Ascending aorta (tissue), 2 donors: ENCODE results near the gene CAMKMT. TPM values are rescaled to one million over a fixed set of nuclear protein-coding genes. Genes with fewer than 3 reads are reported as not detected.

Experiments
- DNase-seq, 2 donors: peaks; one replicate each; pipeline ENCODE4 v3.0.0-alpha.2; 2019; ENCODE audit warnings: low spot score in 2 of 2
- H3K27ac ChIP-seq, 2 donors: fragments of 200-600 bp; sonication (generic); one replicate each; pipeline ENCODE4 v1.5.1; 2016 to 2017; ENCODE audit warnings: mild to moderate bottlenecking in 1 of 2
- H3K27me3 ChIP-seq: fragments of 200-600 bp; sonication (generic); one replicate; pipeline ENCODE4 v1.5.1; 2017
- H3K36me3 ChIP-seq, 2 donors: fragments of 200-600 bp; sonication (generic); one replicate each; pipeline ENCODE4 v1.5.1; 2016
- H3K4me1 ChIP-seq, 2 donors: fragments of 200-600 bp; sonication (generic); one replicate each; pipeline ENCODE4 v1.5.1; 2016 to 2017; ENCODE audit warnings: mild to moderate bottlenecking in 1 of 2
- H3K4me3 ChIP-seq, 2 donors: fragments of 200-600 bp; sonication (generic); one replicate each; pipeline ENCODE4 v1.5.1; 2016 to 2017; ENCODE audit warnings: mild to moderate bottlenecking in 1 of 2
- H3K9me3 ChIP-seq, 2 donors: fragments of 200-600 bp; sonication (generic); one replicate each; pipeline ENCODE4 v1.5.1; 2016
- intact Hi-C: fragments of 100-400 bp; cut with DNase I; formaldehyde crosslinking; loops from one replicate; pipeline ENCODE4 v1.15.1; 2023
- total RNA-seq: library from RNA; depleted of rRNA; stranded (reverse); fragments of >200 nt; gene quantifications from one replicate; pipeline ENCODE4 v1.1.0, GENCODE V29; 2016
- TF ChIP-seq, protein P1 (sequence below), 3 experiments: fragments of 200-600 bp in 2 of 3; fragments of 450-650 bp in 1 of 3; sonication (generic) in 2 of 3; IDR thresholded peaks; one replicate each; pipeline ENCODE4 v1.5.1; 2016 to 2019; ENCODE audit warnings: antibody characterized with exemption in 3 of 3, mild to moderate bottlenecking in 1 of 3, moderate library complexity in 1 of 3

CAMKMT gene
- total RNA-seq, 1 donor from 2014 or later: 5.1 TPM

DNA sequence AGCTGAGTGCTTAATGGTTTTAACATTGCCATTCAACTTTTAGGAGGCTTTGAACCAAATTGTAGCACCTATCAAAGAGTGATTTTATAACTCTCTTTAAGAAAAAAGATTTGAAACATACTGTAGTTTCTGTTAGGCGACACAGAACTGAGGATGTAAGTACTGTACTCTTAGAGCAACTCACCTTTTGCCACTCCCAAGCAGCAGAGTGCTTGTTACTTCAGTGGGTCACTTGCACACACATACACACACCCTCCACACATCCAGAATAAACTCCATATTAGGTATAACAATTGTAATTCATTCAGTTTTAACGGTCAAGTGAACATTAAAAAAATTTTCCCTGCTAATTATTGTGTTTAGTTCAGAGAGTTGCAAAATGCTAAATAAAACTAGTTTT is 118.3 kb downstream of the CAMKMT start:
- H3K27me3 ChIP-seq: no peaks in the 10 kb centered on the region
- H3K9me3 ChIP-seq: no peaks in the 10 kb centered on the region
- TF ChIP-seq, protein P1, sequence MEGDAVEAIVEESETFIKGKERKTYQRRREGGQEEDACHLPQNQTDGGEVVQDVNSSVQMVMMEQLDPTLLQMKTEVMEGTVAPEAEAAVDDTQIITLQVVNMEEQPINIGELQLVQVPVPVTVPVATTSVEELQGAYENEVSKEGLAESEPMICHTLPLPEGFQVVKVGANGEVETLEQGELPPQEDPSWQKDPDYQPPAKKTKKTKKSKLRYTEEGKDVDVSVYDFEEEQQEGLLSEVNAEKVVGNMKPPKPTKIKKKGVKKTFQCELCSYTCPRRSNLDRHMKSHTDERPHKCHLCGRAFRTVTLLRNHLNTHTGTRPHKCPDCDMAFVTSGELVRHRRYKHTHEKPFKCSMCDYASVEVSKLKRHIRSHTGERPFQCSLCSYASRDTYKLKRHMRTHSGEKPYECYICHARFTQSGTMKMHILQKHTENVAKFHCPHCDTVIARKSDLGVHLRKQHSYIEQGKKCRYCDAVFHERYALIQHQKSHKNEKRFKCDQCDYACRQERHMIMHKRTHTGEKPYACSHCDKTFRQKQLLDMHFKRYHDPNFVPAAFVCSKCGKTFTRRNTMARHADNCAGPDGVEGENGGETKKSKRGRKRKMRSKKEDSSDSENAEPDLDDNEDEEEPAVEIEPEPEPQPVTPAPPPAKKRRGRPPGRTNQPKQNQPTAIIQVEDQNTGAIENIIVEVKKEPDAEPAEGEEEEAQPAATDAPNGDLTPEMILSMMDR (IDR thresholded peaks at IDR 0.05): no peak
- H3K4me1 ChIP-seq: no peaks in the 10 kb centered on the region
- no peaks in the 10 kb centered on the region for H3K36me3 ChIP-seq
- intact Hi-C loops: no loop called here
- H3K27ac ChIP-seq: no peak overlapping the region
- no peak overlapping the region for H3K4me3 ChIP-seq
- DNase-seq: no peak

DNA sequence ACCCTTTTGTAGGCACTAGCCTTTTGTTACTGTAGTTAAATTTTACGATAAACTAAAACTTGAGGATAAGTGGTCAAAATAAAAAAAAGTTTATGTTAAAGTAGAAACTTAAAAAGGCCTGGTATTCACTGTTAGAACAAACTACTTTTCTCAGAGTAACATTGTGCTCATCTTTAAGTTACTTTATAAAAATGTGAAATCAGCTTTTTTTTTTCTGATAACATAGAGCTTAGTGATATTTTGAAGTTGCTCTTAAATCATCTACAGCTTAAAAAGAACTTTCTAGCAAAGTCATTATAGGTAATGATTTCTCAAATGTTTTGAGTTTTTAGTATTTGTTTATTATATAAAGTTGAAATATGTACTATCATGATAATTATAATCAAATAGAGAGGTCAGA is 125.3 kb downstream of the CAMKMT start:
- TF ChIP-seq, protein P1 (IDR thresholded peaks at IDR 0.05): no peak
- DNase-seq: no peak
- Histone ChIP-seq H3K27ac (no peak overlapping the region), H3K4me3 (no peak overlapping the region), H3K4me1 (no peaks in the 10 kb centered on the region), H3K9me3 (no peaks in the 10 kb centered on the region), H3K27me3 (no peaks in the 10 kb centered on the region), H3K36me3 (no peaks in the 10 kb centered on the region)
- intact Hi-C loops: no loop called here

DNA sequence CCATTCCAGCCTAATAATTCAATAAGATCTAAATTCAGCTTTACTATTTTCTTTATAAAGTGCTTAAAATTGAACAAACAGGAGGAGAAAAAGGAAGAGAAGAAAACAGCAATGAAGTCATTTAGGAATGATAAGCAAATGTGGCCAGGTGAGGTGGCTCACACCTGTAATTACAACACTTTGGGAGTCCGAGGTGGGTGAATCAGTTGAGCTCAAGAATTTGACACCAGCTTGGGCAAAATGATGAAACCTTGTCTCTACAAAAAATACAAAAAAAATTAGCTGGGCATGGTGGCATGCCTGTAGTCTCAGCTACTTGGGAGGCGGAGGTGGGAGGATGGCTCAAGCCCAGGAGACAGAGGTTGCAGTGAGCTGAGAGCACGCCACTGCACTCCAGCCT is 129.0 kb downstream of the CAMKMT start:
- TF ChIP-seq, protein P1 (IDR thresholded peaks at IDR 0.05): no peak
- no peaks in the 10 kb centered on the region for H3K9me3 ChIP-seq
- H3K27me3 ChIP-seq: no peaks in the 10 kb centered on the region
- no peak for DNase-seq
- intact Hi-C loops: no loop called here
- H3K4me3 ChIP-seq: no peak overlapping the region
- no peak overlapping the region for H3K27ac ChIP-seq
- no peaks in the 10 kb centered on the region for H3K36me3 ChIP-seq
- H3K4me1 ChIP-seq: no peaks in the 10 kb centered on the region

DNA sequence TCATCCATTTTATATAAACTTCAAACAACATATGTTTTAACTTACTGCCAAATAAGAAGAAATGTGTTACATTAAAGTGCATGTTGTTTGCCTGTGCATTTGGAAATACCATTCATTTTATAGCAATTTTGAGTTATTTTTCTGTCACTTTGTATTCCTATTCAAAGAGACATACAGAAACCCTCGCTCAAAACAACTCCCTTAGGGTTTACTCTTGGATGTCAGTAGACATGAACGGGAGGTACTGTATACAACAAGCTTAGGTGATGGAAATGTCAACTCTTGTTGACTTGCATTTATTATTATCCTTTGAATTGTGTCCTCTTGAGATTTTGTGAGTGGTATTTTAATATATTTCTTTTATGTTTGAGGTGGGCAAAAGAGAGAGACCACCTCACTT is 132.3 kb downstream of the CAMKMT start:
- H3K36me3 ChIP-seq: no peaks in the 10 kb centered on the region
- intact Hi-C loops: no loop called here
- H3K27me3 ChIP-seq: no peaks in the 10 kb centered on the region
- no peaks in the 10 kb centered on the region for H3K9me3 ChIP-seq
- TF ChIP-seq, protein P1 (IDR thresholded peaks at IDR 0.05): no peak
- H3K4me1 ChIP-seq: no peaks in the 10 kb centered on the region
- no peak for DNase-seq
- H3K4me3 ChIP-seq: no peak overlapping the region
- H3K27ac ChIP-seq: no peak overlapping the region

DNA sequence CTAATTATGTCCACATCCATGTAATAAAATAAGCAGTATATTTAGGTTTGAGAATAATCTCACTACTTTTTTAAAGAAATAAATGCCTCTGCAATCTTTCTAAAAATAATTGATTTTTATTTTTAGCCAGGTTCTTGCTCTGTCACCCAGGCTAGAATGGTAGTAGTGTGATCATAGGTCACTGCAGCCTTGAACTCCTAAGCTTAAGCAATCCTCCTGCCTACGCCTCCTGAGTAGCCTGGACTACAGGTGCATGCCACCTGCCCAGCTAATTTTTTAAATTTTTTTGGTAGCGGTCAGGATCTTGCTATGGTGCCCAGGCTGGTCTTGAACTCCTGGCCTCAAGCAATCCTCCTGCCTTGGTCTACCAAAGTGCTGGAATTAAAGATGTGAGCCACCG is 133.3 kb downstream of the CAMKMT start:
- intact Hi-C loops: no loop called here
- Histone ChIP-seq H3K9me3 (no peaks in the 10 kb centered on the region), H3K4me3 (no peak overlapping the region), H3K36me3 (no peaks in the 10 kb centered on the region), H3K4me1 (no peaks in the 10 kb centered on the region), H3K27ac (no peak overlapping the region), H3K27me3 (no peaks in the 10 kb centered on the region)
- no peak for DNase-seq
- TF ChIP-seq, protein P1 (IDR thresholded peaks at IDR 0.05): no peak

DNA sequence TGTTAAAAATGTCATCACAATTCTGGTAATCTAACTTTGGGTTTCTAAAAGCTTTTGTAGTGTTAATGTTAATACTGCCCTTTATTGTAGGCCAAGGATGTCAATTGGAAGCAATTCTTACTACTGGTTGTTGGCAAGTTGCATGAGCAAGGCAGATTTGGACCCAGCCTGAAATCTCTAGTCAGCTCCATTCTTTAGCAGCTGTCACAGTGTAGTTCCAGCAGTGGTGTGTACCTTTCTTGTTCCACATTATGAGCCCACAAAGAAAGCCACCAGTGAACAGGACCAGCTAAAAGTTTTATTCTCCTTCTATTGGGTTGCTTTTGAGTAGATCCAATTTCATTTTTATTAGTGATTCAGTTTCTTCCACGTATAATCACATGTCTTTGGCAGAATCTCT is 133.8 kb downstream of the CAMKMT start:
- intact Hi-C loops: no loop called here
- Histone ChIP-seq H3K27me3 (no peaks in the 10 kb centered on the region), H3K36me3 (no peaks in the 10 kb centered on the region), H3K27ac (no peak overlapping the region), H3K9me3 (no peaks in the 10 kb centered on the region), H3K4me3 (no peak overlapping the region), H3K4me1 (no peaks in the 10 kb centered on the region)
- TF ChIP-seq, protein P1 (IDR thresholded peaks at IDR 0.05): no peak
- DNase-seq: no peak
